CD4-positive, CD25-positive, alpha-beta regulatory T cell (primary cell): ENCODE data around the gene POLN. TPM values are rescaled to one million over a fixed set of nuclear protein-coding genes. Genes with fewer than 3 reads are reported as not detected.
A peak's percentile ranks its signal among the peaks of the same experiment; 100 is the strongest.
"Not testable (repeated sequence)": the region's sequence is repeated elsewhere in the genome, so short reads cannot be mapped to it uniquely, and the experiment has no call there.

ENCODE experiments used
- ATAC-seq, 2 donors: fragments of 150-1000 bp; cut with Tn5 transposase; one replicate each; pipeline ENCODE4 v1.10.0; 2021; ENCODE audit warnings: low read depth in 2 of 2, moderate number of reproducible peaks in 2 of 2, moderate library complexity in 1 of 2
- DNase-seq, 3 donors: peaks; one replicate each; pipeline versions ENCODE4 v3.0.0 to v3.0.0-alpha.2; 2012 to 2022; ENCODE audit warnings: mixed read lengths in 1 of 3
- H3K27ac ChIP-seq: one replicate; pipeline ENCODE4 v1.7.0; 2013; ENCODE audit warnings: mild to moderate bottlenecking, low read length; ENCODE audit not compliant: insufficient read depth, poor library complexity, severe bottlenecking
- H3K27me3 ChIP-seq: one replicate; pipeline ENCODE4 v1.7.0; 2013; ENCODE audit warnings: low read length; ENCODE audit not compliant: control insufficient read depth, insufficient read depth
- H3K36me3 ChIP-seq: one replicate; pipeline ENCODE4 v1.7.0; 2013; ENCODE audit warnings: mild to moderate bottlenecking, low read length, moderate library complexity; ENCODE audit not compliant: control insufficient read depth, insufficient read depth
- H3K4me1 ChIP-seq: 2 replicates; pipeline ENCODE4 v1.7.0; 2013; ENCODE audit warnings: mild to moderate bottlenecking, low read length; ENCODE audit not compliant: insufficient read depth, control insufficient read depth, poor library complexity, severe bottlenecking
- H3K4me3 ChIP-seq: one replicate; pipeline ENCODE4 v1.7.0; 2013; ENCODE audit warnings: low read depth, mild to moderate bottlenecking, low read length, moderate library complexity
- H3K9me3 ChIP-seq, 2 experiments: 1 replicate in 1 of 2; 2 replicates in 1 of 2; pipeline ENCODE4 v1.7.0; 2013; ENCODE audit warnings: low read length in 2 of 2, mild to moderate bottlenecking in 1 of 2, moderate library complexity in 1 of 2; ENCODE audit not compliant: control insufficient read depth in 2 of 2
- H3K27ac Mint-ChIP-seq, 3 donors: one replicate each; pipeline ENCODE4 v1.8.0; 2020 to 2022; ENCODE audit warnings: mild to moderate bottlenecking in 3 of 3, mixed read lengths in 3 of 3, moderate library complexity in 2 of 3
- H3K27me3 Mint-ChIP-seq: one replicate; pipeline ENCODE4 v1.8.0; 2022; ENCODE audit warnings: mild to moderate bottlenecking, mixed read lengths
- H3K36me3 Mint-ChIP-seq: one replicate; pipeline ENCODE4 v1.8.0; 2020; ENCODE audit warnings: mixed read lengths
- H3K4me1 Mint-ChIP-seq, 4 donors: one replicate each; pipeline ENCODE4 v1.8.0; 2020 to 2022; ENCODE audit warnings: mixed read lengths in 4 of 4, mild to moderate bottlenecking in 1 of 4
- H3K4me3 Mint-ChIP-seq, 4 donors: one replicate each; pipeline ENCODE4 v1.8.0; 2020 to 2022; ENCODE audit warnings: mild to moderate bottlenecking in 4 of 4, mixed read lengths in 4 of 4, moderate library complexity in 3 of 4
- H3K9me3 Mint-ChIP-seq, 7 donors: one replicate each; pipeline ENCODE4 v1.8.0; 2020 to 2022; ENCODE audit warnings: mixed read lengths in 7 of 7, mild to moderate bottlenecking in 3 of 7, moderate library complexity in 2 of 7
- polyA plus RNA-seq, 4 donors: library from polyadenylated mRNA; unstranded; fragments of 300-500 nt; fragmentation: Illumina TruSeq; gene quantifications; one replicate each; pipeline ENCODE4 v1.2.3, GENCODE V29; 2021
- total RNA-seq: library from RNA; stranded (reverse); gene quantifications from one replicate; pipeline ENCODE4 v1.2.3, GENCODE V29; 2022

Gene POLN
- total and polyA plus RNA-seq, 5 donors from 2014 or later: 0.46 to 4.9 (median 0.94) TPM

DNA sequence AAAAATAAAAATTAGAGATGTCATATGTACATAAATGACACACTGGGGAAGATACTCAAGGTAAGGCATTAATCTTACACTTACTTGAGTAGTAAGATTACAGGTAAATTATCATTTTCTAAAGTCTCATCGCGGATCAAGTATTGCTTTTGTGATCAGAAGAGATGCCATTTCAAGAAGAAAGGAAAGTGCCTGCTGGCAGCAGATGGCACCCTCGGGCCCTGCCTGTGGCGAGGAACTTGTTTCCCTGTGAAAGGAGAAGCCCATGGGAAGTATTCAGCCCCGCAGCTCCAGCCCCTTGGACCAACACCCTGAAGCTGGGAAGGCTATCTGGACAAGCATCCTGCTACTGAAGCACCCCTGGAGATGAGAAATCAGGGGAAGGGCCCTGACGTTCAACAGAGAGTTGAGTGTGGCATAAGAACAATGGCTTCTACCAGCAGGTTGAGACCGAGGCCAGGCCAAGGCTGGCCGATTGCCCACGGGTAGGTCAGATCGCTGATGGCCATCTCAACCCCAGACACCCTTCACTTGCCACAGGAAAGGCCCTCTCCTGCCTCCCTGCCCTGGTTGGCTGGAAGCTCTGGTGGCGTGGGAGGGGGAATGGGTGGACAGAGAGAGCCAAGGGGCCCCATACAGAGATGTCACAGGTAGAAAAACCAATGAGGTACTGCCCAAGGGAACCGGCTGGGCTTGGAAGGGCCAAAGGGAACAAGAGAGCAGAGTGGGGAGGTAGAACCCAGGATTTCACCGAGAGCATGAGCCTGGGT lies 38.8 kb upstream of the POLN start:
- ATAC-seq (no peak), DNase-seq (no peak)
- H3K36me3 Mint-ChIP-seq: peaks cover 3% of the 10 kb centered on the region
- Histone ChIP-seq H3K27me3 (no peaks in the 10 kb centered on the region), H3K9me3 (no peaks in the 10 kb centered on the region), H3K36me3 (no peaks in the 10 kb centered on the region), H3K4me1 (peaks cover 35% of the 10 kb centered on the region), H3K4me3 (no peak overlapping the region), H3K27ac (peak overlapping the region; percentile 89)
- H3K9me3 Mint-ChIP-seq: no peaks in the 10 kb centered on the region
- H3K27me3 Mint-ChIP-seq: peaks cover 4% of the 10 kb centered on the region
- peak overlapping the region; percentile 65 to 100 (median 99) for H3K27ac Mint-ChIP-seq
- H3K4me1 Mint-ChIP-seq: peaks cover 16 to 51% (median 24%) of the 10 kb centered on the region in 4 donors
- peak overlapping the region in 2 of 4 donors; percentile 48 to 52 for H3K4me3 Mint-ChIP-seq

DNA sequence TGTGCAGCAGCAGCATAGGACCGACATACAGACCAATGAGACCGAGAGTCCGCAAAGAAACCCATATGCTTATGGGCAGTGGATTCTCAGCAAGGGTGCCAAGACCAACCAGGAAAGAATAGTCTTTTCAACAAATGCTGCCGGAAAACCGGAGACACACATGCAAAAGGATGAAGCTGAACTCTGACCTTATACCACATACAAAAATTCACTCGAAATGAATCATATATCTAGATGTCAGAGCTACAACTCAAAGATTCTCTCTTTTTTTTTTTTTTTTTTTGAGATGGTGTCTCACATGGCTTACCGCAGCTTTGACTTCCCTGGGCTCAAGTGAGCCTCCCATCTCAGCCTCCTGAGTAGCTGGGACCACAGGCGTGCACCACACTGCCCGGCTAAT lies 36.0 kb upstream of the POLN start:
- Mint-ChIP-seq H3K4me1 (peaks cover 15 to 35% (median 21%) of the 10 kb centered on the region in 4 donors), H3K36me3 (peaks cover 3% of the 10 kb centered on the region), H3K27me3 (no peaks in the 10 kb centered on the region), H3K27ac (peak overlapping the region in 1 of 3 donors; percentile 60), H3K4me3 (no peak overlapping the region), H3K9me3 (no peaks in the 10 kb centered on the region)
- H3K27ac ChIP-seq: no peak overlapping the region
- no peak overlapping the region for H3K4me3 ChIP-seq
- no peak for DNase-seq
- no peak for ATAC-seq
- no peaks in the 10 kb centered on the region for H3K36me3 ChIP-seq
- peaks cover 25% of the 10 kb centered on the region for H3K4me1 ChIP-seq
- no peaks in the 10 kb centered on the region for H3K9me3 ChIP-seq
- H3K27me3 ChIP-seq: no peaks in the 10 kb centered on the region

DNA sequence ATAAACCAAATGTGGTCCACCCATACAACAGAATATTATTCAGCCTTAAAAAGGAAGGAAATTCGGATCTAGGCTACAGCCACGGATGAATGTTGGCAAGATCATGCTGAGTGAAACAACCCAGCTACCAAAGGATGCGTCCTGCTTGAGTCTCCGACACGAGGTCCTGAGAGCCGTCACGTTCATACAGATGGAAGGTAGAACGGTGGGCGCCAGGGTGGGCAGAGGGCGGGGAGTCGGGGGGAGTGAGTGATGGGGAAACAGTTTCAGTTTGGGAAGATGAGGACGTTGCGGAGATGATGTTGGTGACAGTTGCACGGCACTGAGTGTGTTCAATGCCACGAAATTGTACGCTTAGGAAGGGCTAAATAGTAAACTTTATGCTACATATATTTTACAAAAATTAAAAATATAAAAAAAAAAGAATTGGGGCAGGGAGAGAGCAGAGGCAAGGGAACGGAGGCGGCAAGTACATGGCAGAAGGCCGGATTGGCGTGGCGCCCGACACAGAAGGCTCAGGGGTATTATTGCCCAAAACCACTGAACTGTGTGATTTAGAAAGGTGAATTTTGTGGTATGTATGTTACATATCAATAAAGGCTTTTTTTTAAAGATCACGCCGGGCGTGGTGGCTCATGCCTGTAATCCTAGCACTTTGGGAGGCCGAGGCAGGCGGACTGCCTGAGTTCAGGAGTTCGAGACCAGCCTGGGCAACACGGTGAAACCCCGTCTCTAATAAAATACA lies 34.8 kb upstream of the POLN start:
- H3K36me3 Mint-ChIP-seq: peaks cover 3% of the 10 kb centered on the region
- Histone ChIP-seq H3K27me3 (no peaks in the 10 kb centered on the region), H3K36me3 (peaks cover 2% of the 10 kb centered on the region), H3K4me3 (no peak overlapping the region), H3K4me1 (peaks cover 13% of the 10 kb centered on the region), H3K9me3 (no peaks in the 10 kb centered on the region), H3K27ac (no peak overlapping the region)
- peaks cover 8 to 27% (median 15%) of the 10 kb centered on the region in 4 donors for H3K4me1 Mint-ChIP-seq
- ATAC-seq: no peak
- no peaks in the 10 kb centered on the region for H3K9me3 Mint-ChIP-seq
- no peak for DNase-seq
- H3K27ac Mint-ChIP-seq: peak overlapping the region in 1 of 3 donors; percentile 55
- no peak overlapping the region for H3K4me3 Mint-ChIP-seq
- no peaks in the 10 kb centered on the region for H3K27me3 Mint-ChIP-seq

DNA sequence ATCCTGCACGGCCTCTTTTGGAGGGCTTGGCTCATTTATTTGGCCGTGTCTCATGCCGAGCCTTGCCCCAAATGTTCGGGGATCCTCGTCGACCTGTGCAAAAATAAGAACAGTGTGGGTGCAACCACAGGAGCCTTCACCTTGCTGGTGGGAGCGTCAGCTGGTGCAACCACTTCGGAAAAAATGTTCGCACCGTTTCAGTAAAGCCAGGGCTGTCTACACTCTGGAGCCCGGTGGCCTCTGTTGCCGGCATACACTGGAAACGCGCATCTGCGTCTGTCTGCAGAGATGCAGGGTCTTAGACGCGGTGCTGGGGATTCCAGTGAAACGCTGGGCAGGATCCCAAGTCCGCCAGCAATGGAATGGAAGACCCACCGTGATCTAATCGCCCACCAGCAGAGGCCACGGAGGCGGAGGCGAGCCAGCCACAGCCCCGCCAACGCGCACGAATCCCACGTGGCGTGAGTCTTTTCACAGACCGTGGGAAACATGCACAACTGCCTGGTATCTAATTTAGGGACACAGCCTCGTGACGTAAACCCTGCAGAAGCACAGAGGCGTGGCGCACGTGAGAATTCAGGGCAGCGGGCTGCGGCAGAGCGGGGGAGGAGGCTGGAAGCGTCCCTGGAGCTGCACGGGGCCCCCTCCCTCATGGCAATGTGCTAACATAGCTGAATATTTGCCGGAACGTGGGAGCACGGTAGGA lies 33.8 kb upstream of the POLN start:
- H3K4me1 Mint-ChIP-seq: peaks cover 0 to 17% (median 5%) of the 10 kb centered on the region in 4 donors
- H3K27ac ChIP-seq: no peak overlapping the region
- no peaks in the 10 kb centered on the region for H3K9me3 Mint-ChIP-seq
- DNase-seq (no peak), ATAC-seq (no peak)
- no peaks in the 10 kb centered on the region for H3K9me3 ChIP-seq
- H3K27ac Mint-ChIP-seq: no peak overlapping the region
- no peaks in the 10 kb centered on the region for H3K27me3 ChIP-seq
- H3K36me3 ChIP-seq: peaks cover 2% of the 10 kb centered on the region
- peaks cover 3% of the 10 kb centered on the region for H3K36me3 Mint-ChIP-seq
- peaks cover 3% of the 10 kb centered on the region for H3K4me1 ChIP-seq
- H3K4me3 Mint-ChIP-seq: no peak overlapping the region
- no peak overlapping the region for H3K4me3 ChIP-seq
- H3K27me3 Mint-ChIP-seq: no peaks in the 10 kb centered on the region

DNA sequence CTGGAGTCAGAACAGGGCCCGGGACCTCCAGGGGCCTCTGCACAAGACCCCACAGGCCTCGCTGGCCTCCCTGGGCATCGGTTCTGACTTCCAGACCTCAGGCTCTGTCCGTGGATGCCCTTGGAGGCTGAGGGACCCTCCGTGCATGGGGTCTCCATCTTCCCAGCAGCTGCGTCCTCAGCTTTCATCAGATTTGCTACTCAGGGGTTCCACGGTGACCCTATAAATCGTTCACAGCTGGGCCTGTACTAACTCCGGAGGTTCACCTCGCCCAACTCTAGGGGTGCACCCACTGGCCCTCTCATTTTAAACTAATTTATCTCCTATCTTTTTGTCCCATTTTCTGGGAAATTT lies 33.1 kb upstream of the POLN start:
- H3K4me1 ChIP-seq, DNase-seq, H3K27ac ChIP-seq, H3K9me3 ChIP-seq, H3K27me3 ChIP-seq, H3K4me3 ChIP-seq, H3K36me3 Mint-ChIP-seq, H3K27me3 Mint-ChIP-seq, H3K36me3 ChIP-seq, H3K27ac Mint-ChIP-seq, ATAC-seq, H3K9me3 Mint-ChIP-seq, H3K4me3 Mint-ChIP-seq: not testable (repeated sequence)
- H3K4me1 Mint-ChIP-seq: peaks cover 0 to 11% (median 4%) of the 10 kb centered on the region in 4 donors

DNA sequence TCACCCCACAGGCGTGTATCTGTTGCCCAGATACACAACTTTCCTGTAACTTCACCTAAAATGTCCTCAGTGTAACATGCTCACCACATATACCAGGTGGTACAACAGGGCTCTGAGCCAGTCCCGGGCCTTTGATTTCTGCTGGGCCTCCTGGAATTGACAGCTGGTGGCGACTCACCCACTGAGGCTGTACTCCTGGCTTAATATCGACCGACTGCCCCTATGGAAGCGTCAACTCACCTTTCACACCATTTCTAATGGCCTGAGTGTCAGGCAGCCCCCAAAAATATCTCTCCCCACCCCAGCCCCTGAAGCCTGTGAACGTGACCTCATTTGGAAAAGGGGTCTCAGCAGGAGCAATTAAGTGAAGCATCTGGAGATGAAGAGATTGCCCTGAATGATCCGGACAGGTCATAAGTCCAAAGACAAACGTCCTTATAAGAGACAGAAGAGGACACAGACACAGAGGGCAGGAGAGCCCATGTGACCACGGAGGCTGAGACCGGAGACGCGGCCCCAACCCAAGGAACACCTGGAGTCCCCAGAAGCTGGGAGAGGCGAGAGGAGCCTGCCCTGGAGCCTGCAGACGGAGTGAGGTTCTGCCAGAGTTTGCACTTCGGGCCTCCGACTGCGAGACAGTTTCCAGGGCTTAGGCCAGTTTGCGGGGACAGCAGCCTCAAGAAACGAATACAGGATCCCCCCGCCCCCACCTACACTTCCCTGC lies 32.6 kb upstream of the POLN start:
- no peaks in the 10 kb centered on the region for H3K9me3 ChIP-seq
- peaks cover 2% of the 10 kb centered on the region for H3K36me3 ChIP-seq
- Mint-ChIP-seq H3K9me3 (no peaks in the 10 kb centered on the region), H3K27ac (peak overlapping the region in 1 of 3 donors; percentile 51), H3K27me3 (no peaks in the 10 kb centered on the region), H3K4me1 (peaks cover 0 to 7% (median 2%) of the 10 kb centered on the region in 4 donors), H3K36me3 (peaks cover 6% of the 10 kb centered on the region), H3K4me3 (no peak overlapping the region)
- no peak for ATAC-seq
- H3K4me1 ChIP-seq: no peaks in the 10 kb centered on the region
- H3K27me3 ChIP-seq: no peaks in the 10 kb centered on the region
- no peak overlapping the region for H3K27ac ChIP-seq
- H3K4me3 ChIP-seq: no peak overlapping the region
- no peak for DNase-seq

DNA sequence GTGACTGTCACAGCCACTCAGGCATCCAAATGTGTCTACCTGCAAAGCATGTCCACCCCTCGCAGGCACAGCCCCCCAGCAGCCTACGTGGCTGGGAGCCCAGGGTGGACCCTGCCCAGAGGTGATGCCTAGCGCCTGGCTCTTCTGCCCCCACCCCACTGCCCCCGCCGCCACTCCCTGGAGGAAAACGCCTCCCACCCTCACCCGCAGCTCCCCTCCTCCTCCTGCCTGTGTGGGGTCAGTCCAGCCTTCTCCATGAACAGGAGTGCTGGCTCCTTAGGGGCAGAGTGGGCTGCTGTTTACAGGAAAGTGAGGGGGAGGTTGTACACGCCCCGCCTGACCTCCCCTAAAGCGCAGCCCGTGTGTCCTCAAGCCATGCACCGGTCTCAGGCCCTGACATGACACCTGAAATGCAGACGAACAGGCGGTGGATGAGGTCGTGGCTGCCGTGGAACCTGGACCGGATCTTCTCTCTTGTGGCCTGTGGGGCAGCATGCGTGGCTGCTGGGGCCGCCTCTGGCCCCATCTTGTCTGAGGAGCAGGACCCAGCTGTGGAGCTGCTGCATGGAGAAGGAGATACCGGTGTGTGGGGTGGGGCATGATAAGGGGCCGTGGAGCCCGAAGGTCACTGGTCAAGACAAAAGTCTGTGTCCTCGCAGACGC lies 31.9 kb upstream of the POLN start:
- H3K27ac ChIP-seq: no peak overlapping the region
- Mint-ChIP-seq H3K9me3 (no peaks in the 10 kb centered on the region), H3K36me3 (peaks cover 7% of the 10 kb centered on the region), H3K27ac (peak overlapping the region in 1 of 3 donors; percentile 51), H3K4me3 (no peak overlapping the region), H3K4me1 (peaks cover 0 to 4% (median 1%) of the 10 kb centered on the region in 4 donors), H3K27me3 (no peaks in the 10 kb centered on the region)
- no peak for DNase-seq
- no peaks in the 10 kb centered on the region for H3K27me3 ChIP-seq
- H3K36me3 ChIP-seq: peaks cover 2% of the 10 kb centered on the region
- H3K9me3 ChIP-seq: no peaks in the 10 kb centered on the region
- H3K4me3 ChIP-seq: no peak overlapping the region
- no peaks in the 10 kb centered on the region for H3K4me1 ChIP-seq
- no peak for ATAC-seq
